Activated CD8-positive, alpha-beta T cell treated with anti-CD3 and anti-CD28 coated beads for 36 hours (primary cell): Measurements from ENCODE around the gene SLC2A3. TPM values are rescaled to one million over a fixed set of nuclear protein-coding genes. Genes with fewer than 3 reads are reported as not detected.
"Not testable (repeated sequence)": the region's sequence is repeated elsewhere in the genome, so short reads cannot be mapped to it uniquely, and the experiment has no call there.

Experiments used
- ATAC-seq: fragments of 200-7000 bp; cut with Tn5 transposase; one replicate; pipeline ENCODE4 v1.10.0; 2021; ENCODE audit warnings: mild to moderate bottlenecking, moderate library complexity
- CTCF ChIA-PET: fragments of 350-600 bp; sonication (Branson Sonifier 250); formaldehyde crosslinking; loops from one replicate; lab custom pipeline; 2021; ENCODE audit warnings: antibody characterized with exemption; lab: Charles Lee
- POLR2A ChIA-PET: fragments of 350-600 bp; sonication (Branson Sonifier 250); formaldehyde crosslinking; loops from one replicate; lab custom pipeline; 2021; ENCODE audit warnings: antibody characterized with exemption; lab: Charles Lee
- DNase-seq: peaks from one replicate; pipeline ENCODE4 v3.0.0-alpha.2; 2020
- H3K27ac Mint-ChIP-seq: one replicate; pipeline ENCODE4 v1.8.0; 2021; ENCODE audit warnings: mild to moderate bottlenecking, mixed read lengths
- H3K27me3 Mint-ChIP-seq: one replicate; pipeline ENCODE4 v1.8.0; 2021; ENCODE audit warnings: mixed read lengths
- H3K36me3 Mint-ChIP-seq: one replicate; pipeline ENCODE4 v1.8.0; 2021; ENCODE audit warnings: low read depth, mixed read lengths
- H3K4me1 Mint-ChIP-seq: one replicate; pipeline ENCODE4 v1.8.0; 2021; ENCODE audit warnings: low read depth, mixed read lengths
- H3K4me3 Mint-ChIP-seq: one replicate; pipeline ENCODE4 v1.8.0; 2021; ENCODE audit warnings: mild to moderate bottlenecking, moderate library complexity, mixed read lengths
- H3K9me3 Mint-ChIP-seq: one replicate; pipeline ENCODE4 v1.8.0; 2021; ENCODE audit warnings: mixed read lengths
- intact Hi-C: fragments of 100-400 bp; cut with micrococcal nuclease; formaldehyde crosslinking; loops from one replicate; pipeline ENCODE4 v1.10.0; 2022
- total RNA-seq, 2 experiments: library from RNA; stranded (reverse); gene quantifications; one replicate each; pipeline ENCODE4 v1.2.3, GENCODE V29; 2021
- TF ChIP-seq, protein P1 (sequence below): fragments of 200-600 bp; IDR thresholded peaks from one replicate; pipeline ENCODE4 v1.8.0; 2022; ENCODE audit warnings: antibody characterized with exemption, mild to moderate bottlenecking

The SLC2A3 gene
- total RNA-seq, 2 experiments from 2014 or later, result 488 to 528 TPM

DNA sequence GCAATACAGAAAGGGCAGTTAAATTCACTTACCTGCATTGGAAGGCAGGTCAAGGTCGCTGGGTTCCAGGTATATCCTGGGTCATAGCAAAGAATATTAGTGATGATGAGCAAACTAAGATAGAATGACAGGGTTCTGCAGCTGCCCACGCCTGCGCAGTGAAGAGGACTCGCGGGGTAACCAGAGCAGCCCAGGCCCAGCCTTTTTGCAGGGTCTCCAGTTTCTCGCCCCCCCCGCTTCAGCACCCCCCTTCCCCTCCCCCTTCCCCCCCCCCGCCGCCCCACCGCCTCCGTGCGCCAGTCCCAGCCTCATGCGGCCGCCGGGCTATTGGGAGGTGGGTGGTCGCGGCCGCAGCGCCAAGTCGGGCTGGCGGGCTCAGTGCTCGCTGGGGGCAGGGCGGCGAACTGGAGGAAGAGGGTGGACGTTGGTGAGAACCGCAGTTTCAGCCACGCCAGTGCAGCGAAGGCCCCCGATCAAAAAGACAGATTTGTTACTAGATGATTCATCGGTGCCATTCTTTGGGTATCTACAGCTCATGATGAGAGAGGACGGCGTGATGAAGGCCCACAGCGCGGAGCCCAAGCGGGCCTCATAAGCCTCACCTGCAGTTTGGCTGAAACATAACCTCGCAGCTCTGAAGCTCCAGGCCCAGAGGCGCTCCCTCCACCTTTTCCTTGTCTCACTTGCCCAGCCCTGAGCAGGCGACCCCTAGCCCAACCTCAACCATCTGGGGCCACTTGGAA is 20.2 kb downstream of the SLC2A3 start:
- intact Hi-C loops, result no loop called here
- ATAC-seq, result peak; percentile 74
- H3K27me3 Mint-ChIP-seq, result no peaks in the 10 kb centered on the region
- no peaks in the 10 kb centered on the region for H3K9me3 Mint-ChIP-seq
- TF ChIP-seq, protein P1, sequence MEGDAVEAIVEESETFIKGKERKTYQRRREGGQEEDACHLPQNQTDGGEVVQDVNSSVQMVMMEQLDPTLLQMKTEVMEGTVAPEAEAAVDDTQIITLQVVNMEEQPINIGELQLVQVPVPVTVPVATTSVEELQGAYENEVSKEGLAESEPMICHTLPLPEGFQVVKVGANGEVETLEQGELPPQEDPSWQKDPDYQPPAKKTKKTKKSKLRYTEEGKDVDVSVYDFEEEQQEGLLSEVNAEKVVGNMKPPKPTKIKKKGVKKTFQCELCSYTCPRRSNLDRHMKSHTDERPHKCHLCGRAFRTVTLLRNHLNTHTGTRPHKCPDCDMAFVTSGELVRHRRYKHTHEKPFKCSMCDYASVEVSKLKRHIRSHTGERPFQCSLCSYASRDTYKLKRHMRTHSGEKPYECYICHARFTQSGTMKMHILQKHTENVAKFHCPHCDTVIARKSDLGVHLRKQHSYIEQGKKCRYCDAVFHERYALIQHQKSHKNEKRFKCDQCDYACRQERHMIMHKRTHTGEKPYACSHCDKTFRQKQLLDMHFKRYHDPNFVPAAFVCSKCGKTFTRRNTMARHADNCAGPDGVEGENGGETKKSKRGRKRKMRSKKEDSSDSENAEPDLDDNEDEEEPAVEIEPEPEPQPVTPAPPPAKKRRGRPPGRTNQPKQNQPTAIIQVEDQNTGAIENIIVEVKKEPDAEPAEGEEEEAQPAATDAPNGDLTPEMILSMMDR, result no peak
- peaks cover 30% of the 10 kb centered on the region for H3K36me3 Mint-ChIP-seq
- peak; percentile 64 for DNase-seq
- H3K27ac Mint-ChIP-seq, result peak overlapping the region; percentile 17
- ChIA-PET CTCF (interaction anchor here (0.6 to 1.1 kb wide), 2 partner anchors 10 to 162 kb away, joined by 3 read pairs; no protein-coding TSS in a partner anchor), POLR2A (interaction anchor here (0.6 kb wide), 1 partner anchor 75 kb away, joined by 3 read pairs; no protein-coding TSS in a partner anchor)
- no peak overlapping the region for H3K4me3 Mint-ChIP-seq
- H3K4me1 Mint-ChIP-seq, result peaks cover 20% of the 10 kb centered on the region

DNA sequence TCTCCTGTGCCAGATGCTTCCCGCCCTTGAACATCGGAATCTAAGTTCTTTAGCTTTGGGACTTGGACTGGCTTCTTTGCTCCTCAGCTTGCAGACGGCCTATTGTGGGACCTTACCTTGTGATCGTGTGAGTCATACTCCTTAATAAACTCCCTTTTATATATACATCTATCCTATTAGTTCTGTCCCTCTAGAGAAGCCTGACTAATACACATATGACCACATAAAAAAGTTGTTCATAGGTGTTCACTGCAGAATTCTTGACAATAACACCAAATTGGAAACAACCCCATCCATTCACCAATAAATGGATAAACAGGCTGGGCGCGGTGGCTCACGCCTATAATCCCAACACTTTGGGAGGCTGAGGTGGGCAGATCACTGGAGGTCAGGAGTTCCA is 25.9 kb downstream of the SLC2A3 start:
- H3K36me3 Mint-ChIP-seq, H3K27ac Mint-ChIP-seq, DNase-seq, H3K27me3 Mint-ChIP-seq, ATAC-seq, H3K4me3 Mint-ChIP-seq, CTCF ChIA-PET, intact Hi-C loops, H3K4me1 Mint-ChIP-seq, H3K9me3 Mint-ChIP-seq: not testable (repeated sequence)
- POLR2A ChIA-PET, result interaction anchor here (0.7 kb wide), 1 partner anchor 8 kb away, joined by 4 read pairs; no protein-coding TSS in a partner anchor

DNA sequence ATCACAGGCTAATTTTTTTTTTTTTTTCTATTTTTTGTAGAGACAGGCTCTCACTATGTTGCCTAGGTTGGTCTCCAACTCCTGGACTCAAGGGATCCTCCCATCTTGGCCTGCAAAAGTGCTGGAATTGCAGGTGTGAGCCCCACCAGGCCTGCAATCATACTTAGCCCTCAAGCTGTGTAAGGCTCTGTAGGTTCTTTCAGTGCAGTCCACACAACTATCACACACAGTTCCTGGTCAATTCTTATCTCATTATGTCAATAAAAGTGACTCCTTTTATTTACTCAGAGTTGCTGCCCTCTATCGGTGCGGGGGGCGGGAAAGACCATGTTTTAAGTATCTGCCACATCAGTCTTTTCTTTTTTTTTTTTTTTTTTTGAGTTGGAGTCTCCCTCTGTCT is 29.0 kb downstream of the SLC2A3 start:
- Mint-ChIP-seq H3K4me1 (no peaks in the 10 kb centered on the region), H3K36me3 (no peaks in the 10 kb centered on the region), H3K4me3 (no peak overlapping the region), H3K27me3 (no peaks in the 10 kb centered on the region), H3K9me3 (no peaks in the 10 kb centered on the region), H3K27ac (no peak overlapping the region)
- ChIA-PET CTCF (interaction anchor here (0.9 to 1.9 kb wide), 3 partner anchors 46 to 88 kb away, joined by 3 to 10 read pairs (median 3); no protein-coding TSS in a partner anchor), POLR2A (no interaction called here)
- TF ChIP-seq, protein P1, result no peak
- ATAC-seq (peak; percentile 17), DNase-seq (peak; percentile 64)
- intact Hi-C loops, result no loop called here

DNA sequence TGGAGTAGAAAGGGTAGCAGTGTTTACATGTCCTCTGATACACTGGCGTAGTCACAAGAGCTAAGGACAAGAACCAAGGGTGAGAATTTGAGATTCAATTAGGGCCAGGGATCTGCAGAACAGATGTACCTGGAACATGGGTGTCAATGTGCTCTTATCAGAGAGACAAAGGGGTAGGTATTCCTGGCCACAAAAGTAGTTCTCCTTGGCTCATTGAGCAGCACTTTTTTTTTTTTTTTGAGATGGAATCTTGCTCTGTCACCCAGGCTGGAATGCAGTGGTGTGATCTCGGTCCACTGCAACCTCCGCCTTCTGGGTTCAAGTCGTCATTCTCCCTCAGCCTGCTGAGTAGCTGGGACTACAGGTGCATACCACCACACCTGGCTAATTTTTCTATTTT is 29.7 kb downstream of the SLC2A3 start:
- CTCF ChIA-PET, result interaction anchor here (1.1 kb wide), 1 partner anchor 59 kb away, joined by 3 read pairs; no protein-coding TSS in a partner anchor
- H3K9me3 Mint-ChIP-seq, H3K36me3 Mint-ChIP-seq, intact Hi-C loops, H3K27me3 Mint-ChIP-seq, H3K4me1 Mint-ChIP-seq, ATAC-seq, H3K27ac Mint-ChIP-seq, DNase-seq, H3K4me3 Mint-ChIP-seq: not testable (repeated sequence)
- POLR2A ChIA-PET, result interaction anchor here (0.7 kb wide), 1 partner anchor 16 kb away, joined by 5 read pairs; no protein-coding TSS in a partner anchor

DNA sequence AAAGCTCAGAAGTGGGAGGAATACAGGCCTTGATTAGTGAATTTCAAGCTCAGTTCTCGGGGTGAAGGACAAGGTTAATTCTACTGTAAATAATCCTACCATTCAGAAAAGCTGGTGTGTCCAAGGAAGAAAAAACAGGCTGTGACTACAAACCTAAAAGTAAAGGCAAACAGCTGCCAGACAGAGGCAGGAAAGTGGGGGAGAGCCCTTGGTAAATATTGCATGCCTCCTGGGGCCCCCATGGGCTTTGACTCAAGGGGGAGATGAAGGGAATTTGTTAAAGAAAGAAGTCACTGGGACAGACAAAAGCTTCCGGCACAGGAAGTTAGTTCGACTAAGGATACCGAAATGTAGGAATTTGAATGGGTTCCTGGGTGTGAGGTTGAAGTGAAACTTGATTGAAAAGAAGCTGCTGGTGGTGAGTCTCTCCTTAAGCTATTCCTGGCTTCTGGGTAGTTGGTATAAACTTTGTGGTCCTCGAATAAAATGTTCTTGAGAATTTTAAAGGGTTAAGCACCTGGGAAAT is 30.3 kb downstream of the SLC2A3 start:
- DNase-seq, ATAC-seq, H3K27me3 Mint-ChIP-seq, H3K9me3 Mint-ChIP-seq, H3K27ac Mint-ChIP-seq, H3K4me1 Mint-ChIP-seq, H3K4me3 Mint-ChIP-seq, intact Hi-C loops, H3K36me3 Mint-ChIP-seq: not testable (repeated sequence)
- POLR2A ChIA-PET, result interaction anchor here (0.7 to 1.6 kb wide), 2 partner anchors 15 to 20 kb away, joined by 5 read pairs; no protein-coding TSS in a partner anchor
- CTCF ChIA-PET, result interaction anchor here (1.1 to 2.2 kb wide), 3 partner anchors 27 to 110 kb away, joined by 3 to 4 read pairs (median 3); no protein-coding TSS in a partner anchor

DNA sequence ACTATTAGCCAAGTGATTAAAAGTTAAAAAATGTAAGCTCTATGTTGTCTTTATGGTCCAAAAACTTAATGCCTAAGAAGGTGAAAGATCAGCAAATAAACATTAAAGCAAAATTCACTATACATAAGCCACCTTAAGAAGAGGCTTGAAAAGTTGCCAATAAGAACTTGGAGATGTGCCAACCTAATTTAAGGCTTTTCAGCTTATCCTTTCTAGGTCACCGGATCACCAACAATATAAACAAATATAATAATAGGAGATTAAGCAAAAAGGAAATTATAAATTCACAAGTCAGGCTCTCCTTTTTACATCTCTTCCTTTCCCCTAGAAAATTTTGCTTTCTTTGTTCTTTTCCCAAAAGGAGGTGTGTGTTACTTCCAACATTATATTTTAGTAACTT is 30.9 kb downstream of the SLC2A3 start:
- ATAC-seq, result no peak
- Mint-ChIP-seq H3K4me1 (no peaks in the 10 kb centered on the region), H3K4me3 (no peak overlapping the region), H3K27ac (no peak overlapping the region), H3K27me3 (no peaks in the 10 kb centered on the region), H3K36me3 (no peaks in the 10 kb centered on the region), H3K9me3 (no peaks in the 10 kb centered on the region)
- ChIA-PET CTCF (interaction anchor here (1.1 to 2.2 kb wide), 3 partner anchors 28 to 109 kb away, joined by 3 to 4 read pairs (median 3); no protein-coding TSS in a partner anchor), POLR2A (interaction anchor here (1.6 kb wide), 1 partner anchor 21 kb away, joined by 5 read pairs; no protein-coding TSS in a partner anchor)
- DNase-seq, result no peak
- TF ChIP-seq, protein P1, result no peak
- intact Hi-C loops, result no loop called here

DNA sequence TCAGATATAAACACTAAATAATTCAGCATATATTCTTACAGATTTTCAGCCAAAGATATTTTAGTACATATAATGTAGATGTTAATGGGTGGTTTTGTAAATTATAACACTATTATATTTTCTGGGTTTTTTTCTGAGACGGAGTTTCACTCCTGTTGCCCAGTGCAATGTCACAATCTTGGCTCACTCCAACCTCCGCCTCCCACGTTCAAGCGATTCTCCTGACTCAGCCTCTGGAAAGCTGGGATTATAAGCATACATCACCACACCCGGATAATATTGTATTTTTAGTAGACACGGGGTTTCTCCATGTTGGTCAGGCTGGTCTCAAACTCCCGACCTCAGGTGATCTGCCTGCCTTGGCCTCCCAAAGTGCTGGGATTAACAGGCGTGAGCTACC is 33.6 kb downstream of the SLC2A3 start:
- H3K4me1 Mint-ChIP-seq, H3K4me3 Mint-ChIP-seq: not testable (repeated sequence)
- CTCF ChIA-PET, result interaction anchor here (1.2 kb wide), 1 partner anchor 176 kb away, joined by 3 read pairs; no protein-coding TSS in a partner anchor

More for the DNA sequence above, 33.6 kb downstream of the SLC2A3 start:
- H3K36me3 Mint-ChIP-seq, ATAC-seq, intact Hi-C loops, POLR2A ChIA-PET, DNase-seq, H3K27ac Mint-ChIP-seq, H3K9me3 Mint-ChIP-seq, H3K27me3 Mint-ChIP-seq: not testable (repeated sequence)
